GM21360 (cell line): ENCODE results near the gene CUL2.
"Not testable (repeated sequence)": the region's sequence is repeated elsewhere in the genome, so short reads cannot be mapped to it uniquely, and the experiment has no call there.

Experiments
- ATAC-seq: cut with Tn5 transposase; IDR thresholded peaks from one replicate; pipeline ENCODE4 v1.9.1; 2021; ENCODE audit warnings: mild to moderate bottlenecking, moderate library complexity; ENCODE audit not compliant: unreplicated experiment

CUL2 gene

DNA sequence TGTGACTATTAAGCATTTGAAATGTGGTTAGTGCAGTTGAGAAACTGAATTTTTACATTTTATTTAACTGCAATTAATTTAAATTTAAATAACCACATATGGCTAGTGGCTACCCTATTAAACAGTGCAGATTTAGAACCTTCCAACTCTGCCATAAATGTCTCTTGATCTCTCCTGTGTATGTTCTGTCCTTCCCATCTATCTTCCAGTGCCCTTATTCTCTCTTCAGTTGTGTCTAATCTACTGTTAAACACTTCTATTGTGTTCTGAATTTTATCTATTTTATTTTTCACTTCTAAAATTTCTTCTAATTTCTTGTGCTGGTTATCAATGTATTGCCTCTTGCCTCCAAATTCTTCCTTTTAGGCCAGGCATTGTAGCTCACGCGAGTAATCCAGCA is 105.0 kb downstream of the CUL2 start:
- no peak for ATAC-seq

DNA sequence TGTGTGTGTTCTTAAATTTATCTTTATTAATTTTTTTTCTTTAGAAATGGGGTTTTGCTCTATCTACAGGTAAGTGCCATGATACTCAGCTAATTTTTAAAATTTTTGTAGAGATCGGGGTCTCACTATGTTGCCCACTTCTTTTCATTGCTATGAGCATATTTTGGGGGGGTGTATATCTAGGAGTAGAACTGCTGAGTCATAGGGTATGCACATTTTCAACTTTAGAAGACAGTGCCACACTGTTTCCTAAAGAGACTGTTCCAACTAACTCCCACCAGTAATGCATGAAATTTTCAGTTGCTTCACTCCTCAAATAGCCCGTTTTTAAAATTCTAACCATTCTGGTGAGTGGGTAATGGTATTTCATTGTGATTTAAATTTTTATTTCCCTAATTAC is 108.3 kb downstream of the CUL2 start:
- ATAC-seq, result no peak

DNA sequence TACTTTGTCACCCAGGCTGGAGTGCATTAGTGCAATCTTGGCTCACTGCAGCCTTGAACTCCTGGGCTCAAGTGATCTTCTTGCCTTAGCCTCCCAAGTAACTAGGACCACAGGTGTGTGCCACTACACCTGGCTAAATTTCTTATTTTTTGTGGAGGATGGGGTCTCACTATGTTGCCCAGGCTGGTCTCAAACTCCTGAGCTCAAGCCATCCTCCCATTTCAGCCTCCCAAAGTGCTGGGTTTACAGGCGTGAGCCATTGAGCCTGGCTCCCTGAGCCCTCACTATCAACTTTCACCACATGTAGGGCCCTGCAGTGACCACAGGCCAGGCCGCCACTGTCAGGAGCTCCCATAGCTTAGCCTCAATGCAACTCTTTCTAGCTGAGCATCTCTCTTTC is 110.2 kb downstream of the CUL2 start:
- no peak for ATAC-seq

DNA sequence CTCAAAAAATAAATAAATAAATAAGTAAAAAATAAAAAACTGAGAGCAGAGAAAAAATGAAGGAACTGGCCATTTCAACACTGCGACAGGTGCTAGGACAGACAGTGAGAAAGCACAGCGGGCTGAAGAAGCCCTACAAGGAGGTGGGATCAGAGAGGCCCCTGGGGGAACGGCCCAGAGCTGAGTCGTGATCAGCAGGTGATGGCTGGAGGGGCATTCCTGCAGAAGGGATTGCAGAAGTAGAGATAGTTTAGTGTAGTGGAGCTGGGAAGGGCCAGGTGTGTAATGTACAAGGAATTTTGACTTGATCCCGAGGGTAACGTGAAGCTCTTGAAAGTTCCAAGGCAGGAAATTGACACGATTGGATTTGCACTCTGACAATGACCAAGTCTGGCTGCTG is 112.1 kb downstream of the CUL2 start:
- ATAC-seq, result no peak

DNA sequence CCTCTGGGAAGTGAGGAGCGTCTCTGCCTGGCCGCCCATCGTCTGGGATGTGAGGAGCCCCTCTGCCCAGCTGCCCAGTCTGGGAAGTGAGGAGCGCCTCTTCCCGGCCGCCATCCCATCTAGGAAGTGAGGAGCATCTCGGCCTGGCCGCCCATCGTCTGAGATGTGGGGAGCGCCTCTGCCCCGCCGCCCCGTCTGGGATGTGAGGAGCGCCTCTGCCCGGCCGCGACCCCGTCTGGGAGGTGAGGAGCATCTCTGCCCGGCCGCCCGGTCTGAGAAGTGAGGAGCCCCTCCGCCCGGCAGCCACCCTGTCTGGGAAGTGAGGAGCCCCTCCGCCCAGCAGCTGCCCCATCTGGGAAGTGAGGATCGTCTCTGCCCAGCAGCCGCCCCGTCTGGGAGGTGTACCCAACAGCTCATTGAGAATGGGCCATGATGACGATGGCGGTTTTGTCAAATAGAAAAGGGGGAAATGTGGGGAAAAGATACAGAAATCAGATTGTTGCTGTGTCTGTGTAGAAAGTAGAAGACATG is 113.7 kb downstream of the CUL2 start:
- ATAC-seq, result not testable (repeated sequence)

DNA sequence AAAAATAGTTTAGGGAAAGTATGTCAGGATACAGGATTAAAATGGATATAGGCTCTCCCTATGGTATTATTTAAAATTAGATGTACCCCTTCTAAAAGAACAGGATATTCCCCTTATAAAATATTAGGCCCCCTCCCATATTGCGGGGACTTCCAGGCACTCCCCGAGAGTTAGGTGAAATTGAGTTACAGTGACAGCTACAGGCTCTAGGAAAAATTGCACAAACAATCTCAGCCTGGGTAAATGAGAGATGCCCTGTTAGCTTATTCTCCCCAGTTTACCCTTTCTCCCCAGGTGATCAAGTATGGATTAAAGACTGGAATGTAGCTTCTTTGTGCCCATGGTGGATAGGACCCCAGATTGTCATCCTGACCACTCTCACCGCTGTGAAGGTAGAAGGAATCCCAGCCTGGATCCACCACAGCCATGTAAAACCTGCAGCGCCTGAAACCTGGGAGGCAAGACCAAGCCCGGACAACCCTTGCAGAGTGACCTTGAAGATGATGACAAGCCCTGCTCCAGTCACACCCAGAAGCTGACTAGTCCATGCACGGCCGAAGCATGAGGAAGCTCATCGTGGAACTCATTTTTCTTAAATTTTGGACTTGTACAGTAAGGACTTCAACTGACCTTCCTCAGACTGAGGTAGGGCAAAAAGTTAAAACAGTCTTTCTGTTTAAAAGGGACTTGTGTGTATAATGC is 115.6 kb downstream of the CUL2 start:
- not testable (repeated sequence) for ATAC-seq

DNA sequence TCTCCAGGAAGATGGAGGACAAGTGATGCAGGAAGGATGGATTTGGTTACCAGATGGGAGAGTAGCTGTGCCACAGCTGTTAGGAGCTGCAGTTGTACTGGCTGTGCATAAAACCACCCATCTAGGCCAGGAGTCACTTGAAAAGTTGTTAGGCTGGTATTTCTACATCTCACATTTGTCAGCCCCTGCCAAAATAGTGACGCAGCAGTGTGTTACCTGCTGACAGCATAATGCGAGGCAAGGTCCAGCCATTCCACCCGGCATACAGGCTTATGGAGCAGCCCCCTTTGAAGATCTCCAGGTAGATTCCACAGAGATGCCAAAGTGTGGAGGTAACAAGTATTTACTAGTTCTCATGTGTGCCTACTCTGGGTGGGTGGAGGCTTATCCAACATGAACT is 116.4 kb downstream of the CUL2 start:
- not testable (repeated sequence) for ATAC-seq

DNA sequence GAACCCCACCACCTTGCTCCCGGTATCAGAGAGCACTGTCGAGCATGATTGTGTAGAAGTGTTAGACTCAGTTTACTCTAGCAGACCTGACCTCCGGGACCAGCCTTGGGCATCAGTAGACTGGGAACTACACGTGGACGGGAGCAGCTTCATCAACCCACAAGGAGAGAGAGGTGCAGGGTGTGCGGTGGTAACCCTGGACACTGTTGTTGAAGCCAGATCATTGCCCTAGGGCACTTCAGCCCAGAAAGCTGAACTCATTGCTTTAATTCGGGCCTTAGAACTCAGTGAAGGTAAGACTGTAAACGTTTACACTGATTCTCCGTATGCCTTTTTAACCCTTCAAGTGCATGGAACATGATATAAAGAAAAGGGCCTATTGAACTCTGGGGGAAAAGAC is 117.0 kb downstream of the CUL2 start:
- not testable (repeated sequence) for ATAC-seq

DNA sequence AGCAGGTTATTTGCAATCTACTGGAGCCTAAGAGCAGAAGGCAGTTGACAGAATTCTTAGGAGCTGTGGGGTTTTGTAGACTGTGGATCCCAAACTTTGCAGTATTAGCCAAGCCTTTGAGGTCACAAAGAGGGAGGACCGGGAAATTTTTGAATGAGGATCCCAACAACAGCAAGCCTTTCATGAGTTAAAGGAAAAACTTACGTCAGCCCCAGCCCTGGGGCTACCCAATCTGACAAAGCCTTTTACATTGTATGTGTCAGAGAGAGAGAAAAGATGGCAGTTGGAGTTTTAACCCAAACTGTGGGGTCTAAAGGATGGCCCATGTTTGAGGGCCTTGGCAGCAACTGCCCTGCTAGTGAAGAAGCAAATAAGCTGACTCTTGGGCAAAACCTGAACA is 117.5 kb downstream of the CUL2 start:
- not testable (repeated sequence) for ATAC-seq

DNA sequence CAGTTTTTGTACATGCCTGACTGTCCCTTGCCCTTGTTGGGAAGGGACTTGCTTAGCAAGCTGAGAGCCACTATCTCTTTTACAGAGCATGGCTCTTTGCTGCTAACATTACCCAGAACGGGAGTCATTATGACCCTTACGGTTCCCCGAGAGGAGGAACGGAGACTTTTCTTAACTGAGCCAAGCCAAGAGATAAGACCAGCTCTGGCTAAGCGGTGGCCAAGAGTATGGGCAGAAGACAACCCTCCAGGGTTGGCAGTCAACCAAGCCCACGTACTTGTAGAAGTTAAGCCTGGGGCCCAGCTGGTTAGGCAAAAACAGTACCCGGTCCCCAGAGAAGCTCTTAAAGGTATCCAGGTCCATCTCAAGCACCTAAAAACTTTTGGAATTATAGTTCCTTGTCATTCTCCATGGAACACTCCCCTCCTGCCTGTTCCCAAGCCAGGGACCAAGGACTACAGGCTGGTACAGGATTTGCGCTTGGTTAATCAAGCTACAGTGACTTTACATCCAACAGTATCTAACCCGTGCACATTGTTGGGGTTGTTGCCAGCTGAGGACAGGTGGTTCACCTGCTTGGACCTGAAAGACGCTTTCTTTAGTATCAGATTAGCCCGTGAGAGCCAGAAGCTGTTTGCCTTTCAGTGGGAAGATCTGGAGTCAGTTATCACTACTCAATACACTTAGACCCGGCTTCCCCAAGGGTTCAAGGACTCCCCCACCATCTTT is 118.4 kb downstream of the CUL2 start:
- ATAC-seq, result not testable (repeated sequence)

DNA sequence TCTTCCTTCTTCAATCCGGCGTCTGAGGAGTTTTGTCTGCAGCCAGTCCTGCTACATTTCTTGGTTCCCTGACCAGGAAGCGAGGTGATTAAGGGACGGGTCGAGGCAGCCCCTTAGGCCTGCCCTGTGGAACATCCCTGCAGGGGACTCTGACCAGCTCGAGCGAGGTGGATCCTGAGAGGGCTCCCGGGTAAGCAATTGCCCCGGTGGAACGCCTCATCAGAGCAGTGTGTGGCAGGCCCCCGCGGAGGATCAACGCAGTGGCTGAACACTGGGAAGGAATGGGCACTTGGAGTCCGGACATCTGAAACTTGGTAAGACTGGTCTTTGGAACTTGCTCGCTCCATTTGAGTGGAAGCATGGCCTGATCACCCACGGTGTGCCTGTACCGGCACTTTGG is 121.0 kb downstream of the CUL2 start:
- no peak for ATAC-seq

DNA sequence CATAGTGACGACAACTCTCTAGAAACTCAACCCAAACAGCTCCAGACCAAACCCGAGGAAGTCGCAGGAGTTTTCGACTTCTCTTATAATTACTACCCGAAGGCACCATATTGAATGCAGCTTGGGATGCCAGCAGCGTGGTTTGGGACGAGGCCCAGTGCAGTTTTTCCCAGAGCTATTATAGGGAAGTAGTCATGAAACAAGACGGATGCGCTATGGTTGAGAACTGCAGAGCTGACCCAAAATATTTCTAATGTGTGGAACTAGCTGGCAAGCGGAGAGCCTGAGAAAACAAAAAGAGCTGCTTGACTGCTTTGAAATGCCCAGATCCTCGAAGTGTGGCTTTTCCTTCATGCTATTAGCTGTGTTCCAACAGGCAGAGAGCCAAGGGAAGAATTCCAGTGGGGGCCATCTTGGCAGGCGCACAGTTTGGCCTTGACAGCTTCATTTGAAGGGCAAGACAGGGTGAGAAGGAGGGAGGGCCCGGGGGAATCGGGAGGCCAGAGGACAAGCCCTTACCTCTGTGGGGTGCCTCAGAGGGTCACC is 122.7 kb downstream of the CUL2 start:
- ATAC-seq, result no peak

DNA sequence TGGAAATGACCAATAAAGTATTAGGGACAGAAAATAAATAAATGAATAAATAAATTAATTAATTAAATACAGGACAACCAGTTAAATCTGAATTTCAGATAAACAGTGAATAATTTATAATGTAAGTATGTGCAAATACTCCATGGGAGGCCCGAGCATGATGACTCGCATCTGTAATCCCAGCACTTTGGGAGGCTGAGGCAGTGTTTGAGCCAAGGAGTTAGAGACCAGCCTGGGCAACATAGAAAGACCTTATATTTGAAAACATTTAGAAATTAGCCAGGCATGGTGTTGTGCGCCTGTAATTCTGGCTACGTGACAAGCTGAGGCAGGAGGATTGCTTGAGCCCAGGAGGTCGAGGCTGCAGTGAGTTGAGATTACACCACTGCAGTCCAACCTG is 123.7 kb downstream of the CUL2 start:
- no peak for ATAC-seq

DNA sequence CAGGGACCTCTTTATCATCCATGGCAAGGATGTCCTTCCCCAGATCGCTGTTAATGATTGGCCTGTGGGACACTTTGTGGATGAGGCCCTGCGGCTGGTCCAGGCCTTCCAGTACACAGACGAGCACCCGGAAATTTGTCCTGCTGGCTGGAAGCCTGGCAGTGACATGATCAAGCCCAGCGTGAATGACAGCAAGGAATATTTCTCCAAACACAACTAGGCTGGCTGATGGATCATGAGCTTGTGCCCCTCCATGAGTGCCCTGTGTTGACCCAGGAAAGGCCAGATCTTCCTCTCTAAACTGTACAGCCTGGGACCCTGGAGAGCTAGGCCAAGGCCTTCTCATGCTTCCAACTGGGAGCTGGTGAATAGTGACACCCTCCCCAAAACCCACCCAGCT is 124.1 kb downstream of the CUL2 start:
- ATAC-seq, result no peak

DNA sequence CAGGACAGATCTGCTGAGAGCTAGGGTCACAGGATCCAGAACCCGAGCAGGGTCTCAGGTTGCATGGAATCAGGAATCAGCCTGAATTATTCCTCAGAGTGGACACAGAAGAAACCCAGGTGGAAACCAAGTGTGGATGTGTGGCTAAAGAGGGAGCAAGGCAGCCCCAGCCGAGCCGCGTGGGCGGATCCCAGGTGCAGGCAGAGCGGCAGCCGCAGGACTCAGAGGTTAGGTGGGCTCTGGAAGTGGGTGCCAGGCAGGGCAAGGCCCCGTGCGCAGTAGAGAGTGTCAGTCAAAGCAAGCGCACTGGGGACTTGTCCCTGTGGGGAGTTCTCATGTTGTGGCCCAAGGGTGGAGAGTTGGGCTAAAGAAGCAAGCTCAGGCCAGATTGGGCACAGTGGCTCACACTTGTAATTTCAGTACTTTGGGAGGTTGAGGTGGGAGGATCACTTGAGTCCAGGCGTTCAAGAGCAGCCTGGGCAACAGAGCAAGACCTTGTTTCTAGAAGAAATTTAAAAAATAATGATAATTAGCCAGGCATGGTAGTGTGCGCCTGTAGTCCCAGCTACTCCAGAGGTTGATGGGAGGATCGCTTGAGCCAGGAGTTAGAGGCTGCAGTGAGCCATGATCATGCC is 125.9 kb downstream of the CUL2 start:
- ATAC-seq, result no peak

DNA sequence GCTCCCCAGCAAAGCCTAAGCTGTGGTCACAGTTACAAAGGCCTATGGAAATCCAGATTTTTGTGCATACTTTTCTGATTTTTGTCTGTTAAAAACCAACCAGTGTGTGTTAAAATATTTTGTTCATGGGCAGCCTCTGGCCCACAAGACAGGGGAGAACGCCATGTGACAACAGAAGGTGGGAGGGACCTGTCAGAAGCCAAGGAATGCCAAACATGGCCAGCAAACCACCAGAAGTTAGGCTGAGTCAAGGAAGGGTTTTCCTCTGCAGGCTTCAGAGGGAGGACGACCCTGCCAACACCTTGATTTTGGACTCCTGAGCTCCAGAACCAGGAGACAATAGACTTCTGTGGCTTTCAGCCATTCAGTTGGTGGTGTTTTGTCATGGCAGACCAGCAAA is 127.3 kb downstream of the CUL2 start:
- ATAC-seq, result no peak

DNA sequence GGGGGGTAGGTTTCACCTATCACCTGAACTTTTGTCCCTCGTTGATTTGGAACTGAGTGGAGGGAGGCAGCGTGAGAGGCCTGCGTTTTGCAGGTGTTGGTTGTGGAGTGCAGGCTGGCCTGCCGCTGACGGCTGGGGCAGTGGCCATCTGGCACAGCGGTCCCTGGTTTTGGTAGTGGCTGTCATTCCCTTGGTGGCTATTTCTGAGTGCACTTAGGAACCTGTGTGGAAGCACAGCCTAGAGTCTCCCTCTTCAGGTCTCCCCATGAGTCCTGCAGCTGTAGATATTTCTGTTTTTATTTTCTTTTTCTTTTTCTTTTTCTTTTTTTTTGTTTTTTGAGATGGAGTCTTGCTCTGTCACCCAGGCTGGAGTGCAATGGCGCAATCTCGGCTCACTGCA is 129.2 kb downstream of the CUL2 start:
- no peak for ATAC-seq

DNA sequence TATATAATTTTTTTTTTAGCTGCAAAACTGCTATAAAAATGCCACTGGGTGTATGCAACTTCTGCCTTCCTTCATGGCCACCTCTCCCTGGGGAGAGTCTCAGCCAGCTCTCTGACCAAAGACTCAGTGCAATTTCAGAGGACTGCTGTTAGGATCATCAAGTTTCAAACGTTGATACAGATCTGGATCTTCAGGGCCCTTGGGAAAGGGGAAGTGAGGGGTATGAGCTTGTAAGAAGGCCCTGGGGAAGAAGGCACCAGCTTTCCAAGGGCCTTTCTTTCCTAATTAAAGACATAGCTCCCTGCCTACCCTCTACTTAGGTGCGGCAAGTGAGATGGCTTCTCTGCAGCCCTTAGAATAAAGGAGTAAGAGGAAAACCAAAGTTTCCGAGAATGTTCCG is 130.4 kb downstream of the CUL2 start:
- ATAC-seq, result no peak

DNA sequence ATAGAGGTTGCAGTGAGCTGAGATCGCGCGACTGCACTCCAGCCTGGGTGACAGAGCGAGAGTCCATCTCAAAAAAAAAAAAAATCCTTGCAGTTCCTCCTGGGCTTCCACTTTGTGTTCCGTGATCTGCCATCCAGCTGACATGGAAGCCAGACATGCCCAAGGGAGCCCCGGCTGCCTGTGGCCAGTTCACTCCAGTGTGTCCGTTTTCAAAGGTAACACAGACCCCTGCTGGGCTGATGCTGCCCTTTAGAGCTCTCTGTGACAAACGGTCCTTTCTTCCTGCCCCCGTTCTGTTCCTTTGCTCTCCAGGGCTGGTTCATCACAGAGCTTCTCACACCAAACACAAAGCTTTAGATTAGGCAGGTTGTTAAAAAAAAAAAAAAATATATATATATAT is 130.8 kb downstream of the CUL2 start:
- no peak for ATAC-seq
